ENCODE data around the gene RSPH1.

Gene RSPH1

GRCh38 chr21:42531771-42532170, 35.7 kb upstream of the RSPH1 start:
- no peak for DNase-seq

GRCh38 chr21:42530167-42530518, 34.1 kb upstream of the RSPH1 start:
- no peak for DNase-seq

DNA sequence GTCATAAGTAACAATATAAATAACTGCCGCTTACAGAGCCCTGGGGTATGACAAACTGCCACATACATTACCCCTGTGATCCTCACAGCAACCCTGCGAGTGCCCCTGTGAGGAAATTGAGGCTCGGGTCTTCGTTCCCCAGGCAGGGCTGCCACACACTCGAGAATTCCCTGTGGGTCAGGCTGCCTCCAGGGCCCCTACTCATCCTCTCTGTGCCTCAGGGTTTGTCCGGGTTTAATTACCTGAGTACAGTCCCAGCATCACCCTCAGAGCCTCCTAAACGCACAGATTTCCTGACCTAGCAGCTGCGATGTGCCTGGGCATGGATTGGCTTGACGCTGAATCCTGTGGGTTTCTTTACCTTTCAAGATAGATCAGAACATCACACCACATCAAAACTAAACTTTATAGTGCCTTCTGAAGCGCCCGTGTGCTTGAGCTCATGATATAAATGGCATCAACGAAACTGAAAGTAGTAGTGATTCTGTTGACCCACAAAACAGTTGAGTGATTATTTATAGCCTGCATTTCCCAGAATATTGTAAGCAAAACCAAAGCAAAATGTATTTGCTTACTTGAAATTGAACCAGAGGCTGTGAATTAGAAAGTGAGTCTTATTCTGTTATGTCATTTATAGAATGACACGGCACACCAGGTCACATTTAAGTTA, 31.6 kb upstream of the RSPH1 start:
- peak; percentile 95 for DNase-seq

GRCh38 chr21:42527127-42527488, 31.1 kb upstream of the RSPH1 start:
- no peak for DNase-seq

DNA sequence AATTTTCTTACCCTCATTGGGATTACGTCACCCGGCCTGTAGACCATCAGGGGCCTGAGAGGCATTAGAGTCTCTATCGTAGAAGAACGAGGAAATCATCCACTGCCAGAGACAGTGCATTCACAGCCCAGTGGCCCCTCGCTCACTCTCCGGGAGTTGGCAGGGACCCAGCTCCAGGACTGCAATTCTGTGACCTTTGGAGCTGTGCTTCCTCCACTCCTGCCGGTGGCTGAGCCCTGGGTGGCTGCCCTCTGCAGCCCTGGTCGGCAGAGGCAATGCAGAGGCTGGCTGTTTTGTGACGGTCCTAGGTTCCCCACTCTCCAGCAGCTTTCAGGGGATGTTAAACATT, 30.3 kb upstream of the RSPH1 start:
- no peak for DNase-seq

GRCh38 chr21:42525676-42526378, 29.8 kb upstream of the RSPH1 start:
- DNase-seq, result no peak

- no peak for DNase-seq
Observed at GRCh38 chr21:42525029-42525581, 29.1 kb upstream of the RSPH1 start.

DNA sequence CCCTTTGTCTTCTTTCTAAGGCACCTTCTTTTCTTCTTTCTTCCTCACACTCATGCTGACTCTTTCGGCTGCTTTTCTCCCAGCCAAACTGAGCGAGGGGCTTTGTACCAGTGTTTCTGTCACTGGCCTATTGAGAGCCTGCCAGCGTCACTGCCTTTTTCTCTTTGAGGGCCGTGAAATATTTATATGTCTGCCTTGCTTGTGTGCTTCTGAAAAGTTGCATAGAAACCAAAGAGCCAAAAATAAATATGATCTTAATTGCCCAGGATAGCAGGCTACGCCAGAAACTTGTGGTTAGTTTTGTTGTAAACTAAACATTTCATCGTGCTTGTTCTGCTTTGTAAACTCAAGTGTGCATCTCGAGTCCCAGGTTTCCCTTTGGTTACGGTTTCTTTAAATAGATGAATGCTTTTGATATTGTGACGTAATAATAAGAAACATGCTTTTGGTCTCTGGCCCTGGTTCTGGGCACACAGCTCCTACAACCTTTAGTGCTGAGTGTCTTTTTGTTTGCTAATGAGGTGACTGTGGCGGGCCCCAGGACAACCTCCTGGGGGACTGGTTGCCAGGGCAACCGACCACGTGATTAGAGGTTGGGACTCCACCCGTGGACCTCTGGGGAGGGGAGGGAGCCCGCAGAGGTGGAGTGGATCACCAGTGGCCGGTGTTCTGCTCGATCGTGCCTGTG, 28.5 kb upstream of the RSPH1 start:
- peak; percentile 28 for DNase-seq

DNA sequence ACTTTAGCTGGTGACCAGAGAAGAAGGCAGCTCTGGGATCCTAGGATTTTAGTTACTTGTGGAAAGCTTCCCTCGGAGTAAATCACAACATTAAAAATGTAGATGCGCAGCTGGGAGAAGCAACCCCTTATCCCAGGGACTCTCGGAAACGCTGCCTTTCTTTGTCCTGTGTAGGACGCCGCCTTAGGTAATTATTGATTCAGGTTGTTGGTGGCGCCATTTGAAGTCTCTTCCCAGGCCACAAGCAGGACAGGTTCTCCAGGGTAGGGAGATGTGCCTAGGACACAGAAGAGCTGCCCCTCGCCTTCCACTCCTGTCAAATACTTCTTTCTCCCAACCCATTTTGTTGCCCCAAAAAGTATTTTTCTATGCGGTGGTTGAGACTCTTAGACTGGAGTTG, 27.9 kb upstream of the RSPH1 start:
- no peak for DNase-seq

DNA sequence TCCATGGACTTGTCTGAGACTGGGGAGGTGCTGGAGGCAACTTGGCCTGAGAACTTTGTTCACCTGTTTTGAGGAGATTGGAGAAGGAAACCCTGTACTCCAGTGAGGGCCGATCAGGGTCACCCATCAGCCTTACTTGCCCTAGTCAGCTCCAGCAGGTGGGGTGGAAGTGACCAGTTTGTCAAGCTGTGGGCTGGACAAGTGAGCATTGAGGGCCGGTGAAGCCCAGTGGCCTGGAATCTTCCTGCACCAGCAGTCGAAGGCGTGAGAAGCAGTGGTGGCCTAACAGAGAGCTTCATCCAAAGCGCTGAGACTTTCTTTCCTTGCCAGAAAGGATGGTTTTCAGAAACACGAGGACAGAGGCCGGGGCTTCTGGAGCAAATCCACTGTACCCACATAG, 27.2 kb upstream of the RSPH1 start:
- no peak for DNase-seq

DNA sequence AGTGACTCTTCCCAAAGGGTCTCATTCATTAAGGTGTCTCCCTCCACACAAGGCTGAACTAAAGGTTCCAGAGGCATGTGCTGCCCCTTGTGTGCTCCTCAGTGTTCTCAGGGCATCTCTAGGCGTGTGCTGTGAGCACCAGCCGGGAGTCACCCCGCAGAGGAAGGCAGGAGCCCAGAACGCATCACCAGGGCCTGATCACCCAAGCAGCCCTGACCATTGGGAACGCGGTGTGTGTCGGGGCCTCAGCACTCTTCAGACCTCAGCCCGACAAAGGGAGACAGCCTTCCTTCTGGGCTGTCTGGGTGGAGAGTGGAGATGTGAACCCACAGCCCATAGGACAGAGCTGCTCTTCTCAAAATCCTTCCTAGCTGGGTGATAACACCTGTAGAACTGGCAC, 26.7 kb upstream of the RSPH1 start:
- no peak for DNase-seq

DNA sequence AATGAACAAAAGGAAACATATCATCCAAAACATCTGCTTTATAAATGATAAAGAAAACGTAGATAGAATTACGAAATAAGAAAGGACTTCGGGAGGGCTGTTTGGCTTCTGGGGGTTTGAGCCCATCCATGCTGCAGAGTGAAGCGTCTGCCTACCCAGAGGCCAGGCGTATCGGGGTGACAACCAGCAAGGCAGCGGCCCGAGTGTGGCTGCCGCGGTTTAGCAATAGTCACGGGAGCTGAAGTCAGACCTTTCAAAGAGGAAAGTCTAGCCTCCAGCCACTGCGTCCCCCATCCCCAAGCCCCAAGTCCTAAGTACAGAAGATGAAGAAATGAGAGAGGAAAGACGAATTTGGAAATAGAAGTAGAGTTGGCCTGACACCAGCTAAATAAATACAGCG, 26.2 kb upstream of the RSPH1 start:
- no peak for DNase-seq

- DNase-seq, result no peak
Observed at GRCh38 chr21:42521805-42522204, 25.8 kb upstream of the RSPH1 start.

DNA sequence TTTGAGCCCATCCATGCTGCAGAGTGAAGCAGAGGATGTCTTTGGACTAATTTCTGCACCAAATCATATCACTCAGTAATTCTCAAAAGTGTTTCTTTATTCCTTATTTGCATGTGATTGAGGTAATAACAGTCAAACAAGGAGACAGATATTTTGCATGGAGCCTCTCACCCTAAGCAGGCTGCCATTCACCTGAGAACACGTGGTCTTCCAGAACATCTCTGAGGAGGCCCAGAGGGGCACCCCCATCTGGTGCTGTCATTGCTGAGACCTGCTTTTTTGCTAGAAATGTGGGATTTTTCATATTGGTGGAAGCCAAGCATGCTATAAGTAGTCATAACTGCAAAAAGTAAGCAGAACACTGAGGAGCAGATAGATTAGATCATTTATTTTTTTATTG, 25.4 kb upstream of the RSPH1 start:
- DNase-seq, result no peak

- DNase-seq, result no peak
Observed at GRCh38 chr21:42520628-42521253, 24.7 kb upstream of the RSPH1 start.

- DNase-seq, result no peak
Observed at GRCh38 chr21:42518626-42519025, 22.6 kb upstream of the RSPH1 start.

DNA sequence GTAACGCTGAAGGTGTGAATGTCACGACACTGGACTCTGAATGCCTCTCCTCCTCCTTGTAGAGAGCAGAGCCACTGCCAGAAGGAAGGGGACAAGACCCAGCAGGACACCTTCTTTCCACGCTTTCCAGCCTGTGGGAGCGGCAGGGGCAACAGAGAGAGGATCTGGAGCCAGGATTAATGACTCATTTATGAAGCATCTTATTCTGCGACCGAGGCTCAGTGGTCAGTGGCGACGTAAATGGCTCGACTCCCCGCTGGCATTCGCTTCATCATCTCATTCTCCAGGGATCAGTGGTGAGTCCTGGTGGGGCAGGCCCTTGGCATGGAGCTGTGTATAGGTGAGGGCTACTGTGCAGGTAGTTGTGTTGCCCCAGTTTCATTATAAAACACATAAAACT, 22.2 kb upstream of the RSPH1 start:
- no peak for DNase-seq

- no peak for DNase-seq
Observed at GRCh38 chr21:42515708-42516502, 19.9 kb upstream of the RSPH1 start.

GRCh38 chr21:42514883-42515228, 18.8 kb upstream of the RSPH1 start:
- no peak for DNase-seq

- peak; percentile 61 for DNase-seq
Observed at GRCh38 chr21:42513985-42514882, 18.2 kb upstream of the RSPH1 start.

- DNase-seq, result peak; percentile 63
Observed at GRCh38 chr21:42513151-42513984, 17.3 kb upstream of the RSPH1 start, which contains the start of gene SLC37A1. Gene SLC37A1 (plus strand): TSS chr21:42513852. CDS start chr21:42518455, 4,603 bp downstream.

Measured in OCI-M1 (cell line).